Fibroblast of peridontal ligament (primary cell): ENCODE results near the gene IL1B.
A peak's percentile ranks its signal among the peaks of the same experiment; 100 is the strongest.

Source experiments
- DNase-seq: peaks from one replicate; pipeline ENCODE4 v3.0.0-alpha.2; 2010; ENCODE audit errors: extremely low read depth

The IL1B gene

GRCh38 chr2:112805542-112805941 is 31.0 kb downstream of the IL1B start:
- no peak for DNase-seq

GRCh38 chr2:112803691-112804521 is 32.7 kb downstream of the IL1B start:
- peak; percentile 58 for DNase-seq

- no peak for DNase-seq
Observed at GRCh38 chr2:112800881-112801583, 35.5 kb downstream of the IL1B start.

- no peak for DNase-seq
Observed at GRCh38 chr2:112798979-112799975, 37.3 kb downstream of the IL1B start.

- no peak for DNase-seq
Observed at GRCh38 chr2:112796486-112796885, 40.1 kb downstream of the IL1B start.

- DNase-seq: no peak
Observed at GRCh38 chr2:112795774-112796173, 40.8 kb downstream of the IL1B start.

- DNase-seq: no peak
Observed at GRCh38 chr2:112794841-112795240, 41.7 kb downstream of the IL1B start.

- peak; percentile 11 for DNase-seq
Observed at GRCh38 chr2:112794131-112794733, 42.3 kb downstream of the IL1B start.

- DNase-seq: no peak
Observed at GRCh38 chr2:112793449-112793978, 43.1 kb downstream of the IL1B start.

- DNase-seq: no peak
Observed at GRCh38 chr2:112792419-112792818, 44.2 kb downstream of the IL1B start.

- no peak for DNase-seq
Observed at GRCh38 chr2:112791693-112792230, 44.8 kb downstream of the IL1B start.

GRCh38 chr2:112791019-112791418 is 45.6 kb downstream of the IL1B start:
- no peak for DNase-seq

- DNase-seq: no peak
Observed at GRCh38 chr2:112790305-112790704, 46.3 kb downstream of the IL1B start.

GRCh38 chr2:112789186-112789585 is 47.4 kb downstream of the IL1B start:
- no peak for DNase-seq

- DNase-seq: no peak
Observed at GRCh38 chr2:112788653-112789052, 47.9 kb downstream of the IL1B start.

GRCh38 chr2:112787729-112788393 is 48.7 kb downstream of the IL1B start:
- DNase-seq: no peak

- DNase-seq: no peak
Observed at GRCh38 chr2:112787294-112787693, 49.3 kb downstream of the IL1B start.

- no peak for DNase-seq
Observed at GRCh38 chr2:112784199-112785189, 52.1 kb downstream of the IL1B start, which contains the start of gene IL1A. Gene IL1A (minus strand): TSS chr2:112784493. CDS start chr2:112783770, 723 bp downstream.

GRCh38 chr2:112783187-112783714 is 53.3 kb downstream of the IL1B start:
- no peak for DNase-seq
